HG02973 (cell line): ENCODE results near the gene ZC3HAV1.
"Not testable (repeated sequence)": the region's sequence is repeated elsewhere in the genome, so short reads cannot be mapped to it uniquely, and the experiment has no call there.

ENCODE experiments used
- ATAC-seq: cut with Tn5 transposase; IDR thresholded peaks from one replicate; pipeline ENCODE4 v1.9.1; 2021; ENCODE audit warnings: moderate library complexity; ENCODE audit not compliant: unreplicated experiment

ZC3HAV1 gene

DNA sequence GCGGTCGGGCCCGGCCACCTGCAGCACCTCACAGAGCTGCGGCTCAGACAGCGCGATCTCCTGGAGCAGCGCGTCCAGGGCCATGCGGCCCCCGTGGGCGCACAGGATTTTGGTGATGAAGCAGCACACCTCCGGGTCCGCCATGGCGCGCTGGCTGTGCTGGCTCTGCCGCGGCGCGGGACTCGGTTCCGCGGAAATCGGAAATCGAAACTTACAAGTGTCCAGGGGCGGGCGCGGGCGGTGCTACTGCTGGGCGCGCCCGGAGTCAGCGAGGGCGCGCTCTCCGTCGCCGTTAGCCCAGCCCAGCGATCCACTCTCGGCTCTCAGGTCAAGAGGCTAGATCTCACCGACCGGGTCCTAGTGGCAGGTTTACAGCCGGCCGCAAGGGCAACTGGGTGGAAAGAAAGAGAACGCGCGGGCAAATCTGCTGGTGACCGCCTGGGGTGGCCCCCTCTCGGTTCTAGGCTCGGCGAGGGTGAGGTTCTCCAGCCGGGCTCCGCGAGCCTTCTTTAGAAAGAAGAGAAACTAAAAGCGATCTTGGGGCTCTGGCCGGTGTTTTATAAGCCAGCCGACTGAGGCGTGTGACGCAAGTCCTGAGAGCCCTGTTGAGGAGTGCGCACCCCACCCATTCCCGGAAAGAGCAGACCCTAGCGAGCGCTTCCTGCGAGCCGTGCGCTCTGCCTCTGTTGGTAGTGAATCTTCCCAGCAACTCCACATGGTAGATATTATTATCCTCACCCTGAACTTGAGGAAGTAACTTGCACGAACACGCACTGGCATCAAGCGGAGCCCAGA is at the start of gene ZC3HAV1:
Gene ZC3HAV1, minus strand, starts transcription at position 533 of the 795 bp plus-strand sequence. Its CDS starts 389 bp downstream, at position 144.
- peak; percentile 63 for ATAC-seq

DNA sequence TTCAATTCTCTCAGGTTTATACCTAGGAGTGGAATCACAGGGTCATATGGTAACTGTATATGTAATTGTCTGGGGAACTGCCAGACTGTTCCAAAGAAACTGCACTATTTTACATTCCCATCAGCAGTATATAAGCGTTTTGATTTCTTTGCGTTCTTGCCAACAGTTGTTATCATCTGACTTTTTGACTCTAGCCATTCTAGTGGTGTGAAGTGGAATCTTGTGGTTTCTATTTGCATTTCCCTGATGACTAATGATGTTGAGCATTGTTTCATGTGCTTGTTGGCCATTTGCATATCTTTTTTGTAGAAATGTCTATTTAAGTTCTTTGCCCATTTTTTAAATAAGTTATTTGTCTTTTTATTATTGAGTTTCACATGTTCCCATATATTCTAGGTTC is 44.3 kb upstream of the ZC3HAV1 start:
- ATAC-seq = no peak

DNA sequence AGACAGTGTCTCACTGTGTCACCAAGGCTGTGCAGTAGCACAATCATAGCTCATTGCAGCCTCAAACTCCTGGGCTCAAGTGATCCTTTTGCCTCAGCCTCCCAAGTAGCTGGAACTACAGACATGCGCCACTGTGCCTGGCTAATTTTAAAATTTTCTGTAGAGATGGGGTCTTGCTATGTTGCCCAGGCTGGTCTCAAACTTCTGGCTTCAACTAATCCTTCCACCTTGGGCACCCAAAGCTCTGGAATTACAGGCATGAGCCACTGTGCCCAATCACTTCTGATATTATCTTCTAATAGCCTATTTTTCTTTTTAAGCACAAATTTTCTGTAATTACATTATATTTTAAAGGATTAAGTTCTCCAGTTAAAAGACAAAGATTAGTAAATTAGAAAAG is 42.6 kb upstream of the ZC3HAV1 start:
- ATAC-seq = no peak

DNA sequence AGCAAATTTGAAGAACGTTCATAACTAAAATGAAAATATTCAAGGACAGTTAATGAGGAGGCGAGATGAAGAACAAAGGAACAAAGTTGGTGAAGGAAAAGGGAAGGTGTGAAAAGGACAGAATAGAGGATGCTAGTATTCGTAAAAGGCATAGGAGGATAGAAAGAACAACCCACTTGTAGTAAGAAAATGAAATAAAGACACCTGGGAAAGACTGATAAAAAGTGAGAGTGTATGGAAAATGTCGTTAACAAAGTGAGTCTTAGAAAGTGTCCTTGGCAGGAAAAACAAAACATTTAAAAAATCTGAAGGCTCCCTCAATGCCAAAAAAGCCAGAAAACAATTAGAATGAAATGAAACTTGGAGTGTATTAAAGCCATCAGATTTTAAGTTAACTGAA is 29.6 kb upstream of the ZC3HAV1 start:
- no peak for ATAC-seq

DNA sequence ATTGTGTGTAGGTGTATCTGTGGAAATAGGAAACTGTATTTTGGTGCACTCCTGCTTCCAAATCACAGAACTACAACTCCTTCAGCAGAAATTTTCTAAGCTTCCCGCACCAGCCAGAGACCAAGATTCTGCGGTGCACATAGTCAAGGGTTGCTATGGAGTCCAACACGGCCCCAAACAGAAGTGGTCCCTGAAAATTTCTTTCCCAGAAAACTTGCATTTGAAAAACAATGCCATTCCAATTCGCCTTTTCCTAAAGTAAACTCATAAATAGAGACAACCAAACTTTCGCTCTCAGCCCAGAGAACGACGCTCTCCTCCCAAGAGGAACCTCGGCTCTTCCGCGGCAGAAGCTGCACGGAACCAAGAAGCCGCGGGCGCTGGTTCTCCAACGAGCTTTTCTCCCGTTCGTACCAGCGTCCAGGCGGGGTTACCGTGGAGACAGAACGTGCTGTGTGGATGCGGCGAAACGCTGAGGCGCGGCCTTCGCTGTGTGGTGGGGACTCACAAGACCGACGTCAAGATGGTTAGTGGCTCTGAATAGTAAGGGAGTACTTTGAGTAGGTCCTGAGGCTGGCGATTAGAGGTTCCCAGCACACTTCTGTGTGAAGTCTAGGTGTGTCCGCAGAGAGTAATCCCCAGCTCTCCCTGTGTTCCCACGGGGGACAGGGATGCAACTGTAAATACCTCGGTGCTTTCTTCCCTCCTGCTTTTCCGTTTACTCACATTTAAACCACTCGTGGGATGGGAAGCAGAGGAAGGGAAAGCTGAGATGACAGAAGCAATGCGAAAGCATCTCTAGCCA is 24.0 kb upstream of the ZC3HAV1 start:
- peak; percentile 94 for ATAC-seq

DNA sequence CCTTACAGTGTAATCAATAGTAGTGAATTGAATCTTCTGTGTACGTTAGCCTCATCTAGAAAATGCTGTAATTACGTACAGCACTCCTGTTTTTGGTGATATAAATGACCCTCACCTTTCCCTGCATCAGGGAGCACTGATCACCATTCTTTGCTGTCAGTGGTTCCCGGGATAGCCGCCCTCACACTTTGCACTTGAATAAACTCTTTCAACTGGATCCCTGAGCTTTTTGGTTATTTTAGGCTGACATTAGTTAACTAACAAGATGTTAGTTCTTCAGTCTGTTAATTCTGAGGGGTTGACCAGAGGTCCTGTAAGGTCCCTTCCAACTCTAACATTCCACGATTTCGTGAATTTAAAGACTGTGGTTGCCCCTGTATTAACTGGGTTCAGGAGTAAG is 23.4 kb upstream of the ZC3HAV1 start:
- no peak for ATAC-seq

DNA sequence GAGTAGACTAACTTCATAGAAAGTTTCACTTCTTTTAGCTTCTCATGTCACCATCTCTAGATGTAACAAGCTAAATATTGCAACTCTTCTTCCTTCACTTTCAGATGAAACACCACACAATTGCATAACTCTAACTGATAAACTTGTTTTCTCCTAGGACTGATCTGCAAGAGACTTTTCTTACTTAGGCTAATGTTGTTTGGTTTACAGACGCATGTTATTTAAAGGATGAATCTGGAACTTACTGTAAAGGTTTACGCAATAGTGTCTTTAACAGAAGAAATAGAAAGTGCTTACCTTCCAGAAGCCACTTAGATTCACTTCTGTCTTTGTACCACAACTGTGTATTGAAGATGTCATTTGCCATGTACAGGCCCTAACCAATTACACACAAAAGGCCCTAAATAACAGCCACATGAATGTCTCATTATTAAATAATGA is 22.1 kb upstream of the ZC3HAV1 start:
- no peak for ATAC-seq

DNA sequence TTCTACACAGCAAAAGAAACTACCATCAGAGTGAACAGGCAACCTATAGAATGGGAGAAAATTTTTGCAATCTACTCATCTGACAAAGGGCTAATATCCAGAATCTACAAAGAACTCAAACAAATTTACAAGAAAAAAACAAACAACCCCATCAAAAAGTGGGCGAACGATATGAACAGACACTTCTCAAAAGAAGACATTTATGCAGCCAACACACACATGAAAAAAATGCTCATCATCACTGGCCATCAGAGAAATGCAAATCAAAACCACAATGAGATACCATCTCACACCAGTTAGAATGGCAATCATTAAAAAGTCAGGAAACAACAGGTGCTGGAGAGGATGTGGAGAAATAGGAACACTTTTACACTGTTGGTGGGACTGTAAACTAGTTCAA is 20.3 kb upstream of the ZC3HAV1 start:
- ATAC-seq = not testable (repeated sequence)

DNA sequence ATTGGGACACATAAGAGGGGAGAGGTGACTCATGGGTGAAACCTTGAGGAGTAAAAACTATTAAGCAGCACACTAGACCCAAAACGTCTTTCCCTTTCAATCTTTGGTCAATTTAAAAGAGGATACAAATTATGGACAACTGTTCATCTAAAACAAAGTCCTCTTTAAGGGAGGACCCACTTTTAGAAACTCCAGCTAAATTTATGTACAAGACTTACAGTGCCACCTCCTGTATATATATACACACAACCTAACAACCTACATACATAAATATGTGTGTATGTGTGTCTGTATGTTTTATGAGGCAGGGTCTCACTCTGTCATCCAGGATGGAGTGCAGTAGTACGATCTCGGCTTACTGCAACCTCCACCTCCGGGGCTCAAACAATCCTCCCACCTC is 18.1 kb upstream of the ZC3HAV1 start:
- ATAC-seq = no peak

DNA sequence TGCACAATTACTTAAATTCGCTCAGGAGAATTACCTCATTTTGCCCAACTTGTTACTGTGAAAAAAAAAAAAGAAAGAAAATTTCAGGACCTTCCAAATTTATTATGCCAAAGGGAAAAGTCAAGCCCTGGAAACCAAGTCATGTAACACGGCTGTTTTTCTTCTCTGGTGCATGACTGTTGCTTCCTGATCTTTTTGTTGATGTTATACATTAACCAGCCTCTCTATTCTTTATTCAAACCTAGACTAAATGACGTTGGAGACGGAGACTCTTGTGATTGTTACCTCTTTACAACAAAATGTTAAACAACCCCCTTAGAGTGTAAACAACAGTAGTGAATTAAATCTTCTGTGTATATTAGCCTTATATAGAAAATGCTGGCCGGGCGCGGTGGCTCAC is 16.1 kb upstream of the ZC3HAV1 start:
- no peak for ATAC-seq

DNA sequence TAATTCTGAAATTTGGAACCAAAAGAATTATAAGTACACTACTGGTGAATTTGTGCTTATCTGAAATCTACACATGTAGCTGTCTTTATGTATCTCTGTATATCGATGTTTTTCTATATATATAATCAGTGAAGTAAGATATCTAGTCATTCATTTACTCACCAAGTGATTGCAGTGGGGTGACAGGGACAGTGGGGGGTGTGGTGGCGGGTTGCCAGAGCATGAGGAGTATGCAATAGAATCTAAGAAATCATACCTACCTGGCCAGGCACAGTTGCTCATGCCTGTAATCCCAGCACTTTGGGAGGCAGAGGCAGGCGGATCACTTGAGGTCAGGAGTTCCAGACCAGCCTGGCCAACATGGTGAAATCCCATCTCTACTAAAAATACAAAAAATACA is 15.5 kb upstream of the ZC3HAV1 start:
- ATAC-seq = not testable (repeated sequence)

DNA sequence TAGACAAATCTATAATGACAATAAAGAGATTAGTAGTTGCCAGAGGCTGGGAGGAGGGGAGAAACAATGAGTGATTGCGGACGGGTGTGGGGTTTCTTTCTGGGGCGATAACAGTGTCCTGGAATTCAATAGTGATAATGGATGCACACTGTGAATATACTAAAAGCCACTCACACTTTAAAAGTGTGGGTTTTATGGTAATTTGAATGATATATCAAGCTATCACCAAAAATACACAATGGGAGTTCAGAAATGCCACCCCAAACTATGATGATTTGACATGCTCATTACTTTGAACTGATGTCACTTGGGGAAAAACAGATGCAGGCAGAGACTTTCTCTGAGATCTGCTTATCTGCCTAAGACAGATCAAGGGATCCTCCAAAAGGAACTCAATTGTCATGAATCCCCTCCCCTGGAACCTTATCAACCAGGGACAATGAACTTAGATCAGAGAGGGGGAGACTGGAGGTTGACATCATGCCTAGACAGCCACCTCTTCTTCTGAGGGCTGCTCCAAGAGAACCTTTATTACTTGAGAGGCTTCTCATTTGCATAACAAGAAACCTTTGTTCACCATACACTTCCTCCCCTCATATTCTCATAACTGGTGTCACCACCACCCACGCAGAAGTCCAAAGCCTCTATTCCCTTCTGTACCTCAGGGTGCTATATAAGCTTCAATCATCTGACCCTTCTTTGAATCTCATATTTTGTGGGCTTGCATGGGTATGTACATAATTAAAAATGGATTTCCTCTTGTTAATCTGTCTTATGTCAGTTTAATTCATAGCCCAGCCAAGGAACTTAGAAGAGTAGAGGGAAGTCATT is 14.8 kb upstream of the ZC3HAV1 start:
- peak; percentile 81 for ATAC-seq

DNA sequence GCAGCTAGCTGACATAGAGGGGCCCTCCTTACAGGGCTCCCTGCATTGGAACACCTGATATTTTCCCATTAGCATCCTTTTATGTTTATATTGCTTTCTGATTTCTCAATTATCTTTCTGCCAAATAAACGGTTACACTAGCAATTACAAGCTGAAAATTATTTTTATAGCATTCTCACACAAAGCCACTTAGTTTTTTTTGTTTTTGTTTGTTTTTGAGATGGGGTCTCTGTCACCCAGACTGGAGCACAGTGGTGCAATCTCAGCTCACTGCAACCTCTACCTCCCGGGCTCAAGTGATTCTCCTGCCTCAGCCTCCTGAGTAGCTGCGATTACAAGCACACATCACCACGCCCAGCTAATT is 9.9 kb upstream of the ZC3HAV1 start:
- no peak for ATAC-seq

DNA sequence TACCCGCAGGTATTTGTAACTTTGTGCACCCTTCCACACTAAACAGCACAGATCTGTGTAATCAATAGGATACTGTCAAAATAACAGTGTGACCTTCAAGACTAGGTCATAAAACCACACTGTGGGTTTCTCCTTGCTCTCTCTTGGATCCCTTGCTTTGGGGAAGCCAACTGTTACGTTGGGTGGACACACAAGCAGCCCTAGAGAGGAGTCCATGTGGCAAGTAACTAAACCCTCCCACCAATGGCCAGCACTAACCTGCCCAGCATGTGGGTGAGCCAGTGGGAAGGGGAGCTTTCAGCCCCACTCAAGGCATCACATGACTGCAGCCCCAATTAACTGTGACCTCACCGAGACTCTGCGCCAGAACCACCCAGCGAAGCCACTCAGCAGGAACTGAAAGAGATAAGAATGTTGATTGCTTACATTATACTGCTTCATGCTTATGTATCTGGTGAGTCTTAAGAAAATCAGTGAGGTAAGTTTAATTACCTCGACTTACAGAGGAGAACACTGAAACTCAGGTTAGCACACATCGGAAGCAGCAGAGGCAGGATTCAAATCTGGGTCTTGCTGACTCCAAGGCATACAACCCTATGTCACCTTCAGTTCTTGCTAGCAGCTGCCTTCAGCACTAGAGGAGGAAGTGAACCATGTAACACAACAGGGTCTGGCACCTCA is 9.4 kb upstream of the ZC3HAV1 start:
- ATAC-seq = peak; percentile 72

DNA sequence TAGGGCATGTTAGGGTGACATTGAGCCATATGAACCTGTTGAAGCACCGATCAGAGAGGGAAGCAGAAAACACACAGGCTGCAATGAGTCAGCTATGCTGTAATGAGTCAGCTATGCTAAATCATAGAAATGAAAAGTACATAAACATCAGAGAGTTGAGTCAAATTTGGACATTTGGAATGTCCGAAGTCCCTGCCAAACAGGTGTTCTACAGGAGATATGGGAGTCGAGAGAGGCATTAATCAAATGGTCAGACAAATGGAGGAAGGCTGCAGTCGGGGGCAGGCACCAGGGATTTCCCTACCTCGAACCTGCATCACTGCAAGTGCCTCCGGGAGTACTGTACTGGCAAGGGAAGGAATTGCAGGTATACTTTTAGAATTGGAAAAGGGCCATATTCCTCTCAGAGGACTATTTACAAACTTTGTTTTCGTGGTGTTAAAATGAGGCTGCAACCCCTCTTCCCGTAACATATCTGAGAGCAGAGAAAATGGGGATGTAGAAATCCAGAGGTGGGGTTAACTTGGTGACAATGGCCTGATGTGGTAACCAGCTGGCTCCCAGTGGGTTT is 8.8 kb upstream of the ZC3HAV1 start:
- ATAC-seq = peak; percentile 85

DNA sequence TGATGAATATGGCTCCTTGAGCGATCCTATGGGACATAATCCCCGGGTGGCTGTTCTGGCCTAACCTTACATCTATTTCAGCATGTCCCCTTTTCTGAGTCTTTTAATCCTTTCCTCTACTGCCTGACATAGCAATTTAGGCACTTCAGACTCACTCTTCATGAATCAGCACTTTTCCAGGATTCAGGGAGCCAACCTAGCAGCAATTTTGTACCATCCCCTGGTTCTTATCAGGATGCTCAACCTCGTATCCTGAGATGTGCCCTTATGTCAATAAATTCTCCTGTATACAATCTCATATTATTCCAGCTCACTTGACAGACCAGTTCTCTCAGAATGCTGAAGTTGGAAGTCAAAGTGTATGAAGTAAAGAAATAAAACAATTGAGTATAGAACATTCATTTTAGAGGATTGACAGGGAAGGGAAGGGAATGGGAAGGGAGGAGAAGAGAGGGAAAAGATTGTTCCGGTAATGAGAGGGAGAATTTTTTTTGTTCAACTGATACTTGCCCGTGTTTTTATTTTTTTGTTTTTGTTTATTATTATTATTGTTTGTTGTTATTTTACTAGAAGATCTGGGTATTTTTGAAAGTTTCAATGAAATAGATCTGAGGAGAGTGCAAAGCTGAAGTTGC is 8.2 kb upstream of the ZC3HAV1 start:
- no peak for ATAC-seq

DNA sequence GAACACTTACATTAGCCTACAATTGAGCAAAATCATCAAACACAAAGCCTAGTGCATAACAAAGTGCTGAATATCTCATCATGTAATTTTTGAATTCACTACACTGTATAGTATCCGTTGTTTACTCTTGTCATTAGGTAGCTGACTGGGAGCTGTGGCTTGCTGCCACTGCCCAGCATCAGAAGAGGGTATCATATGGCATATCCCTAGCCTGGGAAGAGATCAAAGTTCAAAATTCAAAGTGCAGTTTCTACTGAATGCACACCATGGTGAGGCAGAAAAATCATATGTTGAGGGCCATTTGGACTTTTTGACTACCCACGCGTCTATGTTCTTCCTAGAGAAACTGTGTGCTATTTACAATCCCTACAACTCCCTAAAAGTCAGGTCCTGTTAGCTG is 7.5 kb upstream of the ZC3HAV1 start:
- no peak for ATAC-seq

DNA sequence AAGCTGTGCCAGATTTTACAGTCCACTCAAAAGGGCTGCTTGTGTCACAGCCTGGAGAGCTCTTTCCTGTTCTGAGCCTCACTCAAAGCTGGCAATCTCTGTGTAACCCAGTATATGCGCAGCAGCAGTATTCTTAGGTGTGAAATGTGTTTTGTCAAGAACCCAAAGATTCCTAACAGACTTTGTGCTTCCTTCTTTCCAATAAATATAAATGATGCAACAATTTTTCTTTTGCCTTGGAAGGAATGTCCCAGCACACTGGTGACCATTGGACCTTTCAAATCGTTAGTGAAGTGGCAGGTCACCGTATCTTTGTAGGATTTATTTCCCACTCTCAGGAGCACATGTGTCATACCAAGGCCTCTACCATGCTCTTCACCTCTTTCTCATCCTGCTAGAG is 5.6 kb upstream of the ZC3HAV1 start:
- no peak for ATAC-seq

DNA sequence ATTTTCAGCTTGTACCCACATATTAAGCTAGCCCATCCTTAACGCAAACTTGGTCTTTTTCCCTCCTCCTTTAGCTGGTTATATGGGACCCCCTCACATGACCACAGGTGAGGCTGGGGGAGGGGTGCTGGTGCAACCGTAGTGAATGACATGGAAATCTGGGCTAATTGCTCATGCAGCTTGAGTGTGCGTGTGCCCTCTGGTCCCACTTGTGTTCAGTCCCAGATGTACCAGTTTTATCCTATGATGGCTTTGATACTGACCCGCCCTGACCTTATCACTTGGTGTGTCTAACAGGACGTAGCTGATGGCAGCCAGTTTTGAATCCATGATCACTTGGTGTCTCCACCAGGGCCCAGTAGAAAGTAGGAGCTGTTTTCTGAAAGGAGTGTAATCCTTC is 5.1 kb upstream of the ZC3HAV1 start:
- no peak for ATAC-seq

DNA sequence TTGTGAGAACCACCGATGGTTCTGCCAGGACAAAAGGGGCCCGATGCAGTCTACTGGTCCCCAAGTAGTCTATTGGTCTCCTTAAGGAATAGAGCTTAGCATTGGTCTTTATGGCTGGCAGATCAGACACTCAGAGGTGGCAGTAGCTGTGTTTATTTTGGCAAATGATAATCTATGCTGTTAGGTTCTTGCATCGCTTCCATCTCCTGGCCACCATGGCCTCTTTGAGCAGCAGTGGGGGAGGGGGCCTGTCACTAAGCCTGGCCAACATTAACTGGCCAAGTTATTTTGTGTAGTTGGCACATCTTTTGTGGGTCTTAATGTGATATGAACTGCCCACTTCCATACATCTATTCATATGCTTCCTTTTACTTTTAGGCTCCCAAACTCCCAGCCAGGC is 4.5 kb upstream of the ZC3HAV1 start:
- ATAC-seq = no peak
